GM18511 (cell line): Measurements from ENCODE around the gene RNF220.

Experiments used
- ATAC-seq: cut with Tn5 transposase; IDR thresholded peaks from one replicate; pipeline ENCODE4 v1.9.1; 2021; ENCODE audit warnings: mild to moderate bottlenecking, moderate library complexity; ENCODE audit not compliant: unreplicated experiment

RNF220 gene

DNA sequence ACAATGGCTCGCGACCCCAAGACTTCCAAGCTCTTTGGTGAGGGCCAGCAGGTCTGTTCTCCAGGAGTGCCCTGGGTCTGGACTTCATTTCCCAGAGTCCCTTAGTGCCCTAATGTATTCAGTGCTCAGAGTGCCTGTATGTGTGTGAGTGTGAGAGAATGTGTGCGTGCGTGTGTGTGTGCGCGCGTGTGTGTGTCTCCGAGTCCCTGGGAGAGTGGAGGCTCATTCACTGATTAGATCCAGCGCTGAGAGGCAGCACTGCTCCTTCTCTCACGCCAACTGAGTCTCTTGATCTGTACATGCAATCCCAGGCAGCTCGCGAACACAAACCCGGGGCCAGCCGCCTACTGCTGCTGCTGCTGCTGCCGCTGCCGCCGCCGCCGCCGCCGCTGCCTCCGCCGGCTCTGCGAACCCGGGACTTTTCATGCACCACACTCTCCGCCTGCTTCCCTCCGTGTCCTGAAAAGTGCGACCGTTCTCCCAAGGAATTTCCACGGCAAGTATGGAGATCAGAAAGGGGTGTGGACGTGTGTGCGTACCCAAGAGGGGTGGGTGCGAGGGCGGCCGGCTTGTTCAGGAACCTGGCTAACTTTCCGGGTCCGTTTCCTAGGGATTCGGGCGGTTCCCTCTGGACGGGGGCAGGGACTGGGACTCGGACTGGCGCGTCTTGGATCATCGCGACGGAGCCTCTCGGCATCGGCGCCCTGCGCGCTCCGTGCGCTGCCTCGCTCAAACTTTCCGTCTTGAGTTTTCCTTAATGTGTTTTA is at the start of gene RNF220:
Gene RNF220 (plus strand): TSS at position 225 of the 767 bp plus-strand sequence.
- no peak for ATAC-seq

DNA sequence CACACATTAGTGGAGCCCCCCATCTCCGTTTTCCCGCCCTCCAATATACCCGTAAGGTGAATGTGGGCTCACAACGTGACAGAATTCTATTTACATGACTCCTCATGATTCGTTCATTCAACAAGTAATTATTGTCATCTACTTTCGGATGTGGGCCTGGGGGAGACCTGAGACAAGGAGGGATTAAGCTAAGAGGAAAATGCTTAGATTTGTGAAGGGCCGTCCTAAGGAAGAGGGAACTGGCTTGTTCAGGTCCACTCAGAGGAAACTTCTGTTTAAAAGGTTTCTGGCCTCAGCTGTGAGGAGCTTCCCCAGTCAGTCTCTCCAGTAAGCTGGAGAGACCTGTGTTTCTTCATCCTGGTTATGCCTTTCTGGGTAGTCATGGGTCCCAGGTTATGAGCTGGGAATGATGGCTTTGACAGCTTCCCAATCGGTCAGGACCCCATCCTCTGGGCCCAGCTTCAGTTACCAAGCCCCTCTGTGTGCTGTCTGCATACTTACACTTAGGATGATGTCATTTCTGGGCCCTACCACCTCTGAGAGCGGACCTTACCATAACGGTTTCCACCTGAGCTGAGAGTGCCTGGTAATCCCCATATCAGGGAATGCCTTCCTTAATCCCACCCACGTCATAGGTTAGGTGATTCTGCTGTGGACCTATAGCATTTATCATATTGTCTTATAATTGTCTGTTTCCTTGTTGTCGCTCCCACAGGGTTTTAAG is 49.3 kb upstream of the RNF220 start:
- no peak for ATAC-seq

GRCh38 chr1:44357710-44358109 is 47.3 kb upstream of the RNF220 start:
- no peak for ATAC-seq

DNA sequence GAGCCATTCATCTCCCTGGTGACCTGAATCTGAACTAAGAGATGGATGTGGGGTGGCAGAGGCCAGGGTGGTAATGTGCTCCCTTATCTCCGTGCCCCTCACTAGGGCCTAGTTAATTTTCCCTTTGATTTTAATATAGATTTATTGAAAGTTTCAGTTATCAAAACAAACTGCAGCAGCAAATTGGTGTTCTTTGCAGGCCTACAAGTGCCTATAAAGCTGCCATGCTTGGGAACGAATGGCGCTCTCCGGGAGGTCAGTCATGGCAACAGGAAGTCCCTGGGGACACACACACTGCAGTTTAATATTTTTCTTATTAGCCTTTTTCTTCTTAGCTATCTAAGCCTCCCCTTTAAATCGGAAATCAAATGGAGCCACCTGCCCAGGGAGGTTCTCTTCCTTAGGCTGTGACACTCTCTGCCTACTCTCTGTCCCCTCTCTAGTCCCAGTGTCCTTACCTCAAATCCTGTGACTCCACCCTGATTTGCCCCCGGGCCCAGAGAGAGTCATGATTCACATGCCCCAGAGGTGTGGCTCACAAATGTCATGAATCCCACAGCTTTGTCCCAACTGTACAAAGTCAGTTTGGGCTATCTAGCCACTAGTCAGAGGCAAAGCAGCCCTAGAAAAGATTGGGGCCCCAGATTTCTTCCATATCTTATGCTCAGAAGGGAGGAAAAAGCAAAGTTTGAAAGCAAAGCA is 45.7 kb upstream of the RNF220 start:
- no peak for ATAC-seq

DNA sequence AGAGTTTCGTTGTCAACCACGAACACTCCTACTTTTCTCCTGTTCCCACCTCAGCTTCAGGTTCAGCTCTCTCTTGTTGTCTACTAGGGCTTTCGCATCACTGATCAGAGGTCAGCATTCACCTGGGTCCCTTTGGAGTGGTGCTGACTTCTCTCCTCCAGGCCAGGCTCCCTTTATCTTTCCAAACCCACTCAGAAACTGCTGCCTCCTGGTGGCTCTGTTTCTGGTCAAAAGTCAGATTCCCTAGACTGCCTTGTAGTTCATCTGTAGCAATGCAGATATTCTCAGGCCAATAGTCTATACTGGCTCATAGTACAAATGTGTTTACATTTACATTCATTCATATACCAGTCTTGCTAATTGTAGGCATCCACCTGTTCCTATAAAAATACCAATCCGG is 43.6 kb upstream of the RNF220 start:
- ATAC-seq, result no peak

- no peak for ATAC-seq
Measured at GRCh38 chr1:44366371-44366975, 38.6 kb upstream of the RNF220 start.

GRCh38 chr1:44367944-44368343 is 37.1 kb upstream of the RNF220 start:
- no peak for ATAC-seq

GRCh38 chr1:44368471-44369151 is 36.4 kb upstream of the RNF220 start:
- no peak for ATAC-seq

- no peak for ATAC-seq
Measured at GRCh38 chr1:44371206-44371605, 33.8 kb upstream of the RNF220 start.

DNA sequence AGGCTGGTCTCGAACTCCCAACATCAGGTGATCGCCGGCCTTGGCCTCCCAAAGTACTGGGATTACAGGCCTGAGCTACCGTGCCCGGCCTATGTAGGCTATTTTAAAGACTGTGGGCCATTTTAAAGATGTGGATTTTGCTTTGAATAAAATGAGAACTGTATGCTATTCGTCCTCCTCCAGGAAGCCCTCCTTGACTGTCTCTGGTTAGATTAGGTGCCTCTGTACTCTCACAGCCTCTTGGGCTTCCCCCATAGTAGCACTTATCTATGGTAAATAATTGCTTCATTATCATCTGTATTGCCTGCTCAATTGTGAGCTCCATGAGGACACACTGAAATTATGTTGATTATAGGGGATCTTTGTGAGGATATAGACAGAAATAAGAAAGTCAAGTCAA is 29.5 kb upstream of the RNF220 start:
- no peak for ATAC-seq

DNA sequence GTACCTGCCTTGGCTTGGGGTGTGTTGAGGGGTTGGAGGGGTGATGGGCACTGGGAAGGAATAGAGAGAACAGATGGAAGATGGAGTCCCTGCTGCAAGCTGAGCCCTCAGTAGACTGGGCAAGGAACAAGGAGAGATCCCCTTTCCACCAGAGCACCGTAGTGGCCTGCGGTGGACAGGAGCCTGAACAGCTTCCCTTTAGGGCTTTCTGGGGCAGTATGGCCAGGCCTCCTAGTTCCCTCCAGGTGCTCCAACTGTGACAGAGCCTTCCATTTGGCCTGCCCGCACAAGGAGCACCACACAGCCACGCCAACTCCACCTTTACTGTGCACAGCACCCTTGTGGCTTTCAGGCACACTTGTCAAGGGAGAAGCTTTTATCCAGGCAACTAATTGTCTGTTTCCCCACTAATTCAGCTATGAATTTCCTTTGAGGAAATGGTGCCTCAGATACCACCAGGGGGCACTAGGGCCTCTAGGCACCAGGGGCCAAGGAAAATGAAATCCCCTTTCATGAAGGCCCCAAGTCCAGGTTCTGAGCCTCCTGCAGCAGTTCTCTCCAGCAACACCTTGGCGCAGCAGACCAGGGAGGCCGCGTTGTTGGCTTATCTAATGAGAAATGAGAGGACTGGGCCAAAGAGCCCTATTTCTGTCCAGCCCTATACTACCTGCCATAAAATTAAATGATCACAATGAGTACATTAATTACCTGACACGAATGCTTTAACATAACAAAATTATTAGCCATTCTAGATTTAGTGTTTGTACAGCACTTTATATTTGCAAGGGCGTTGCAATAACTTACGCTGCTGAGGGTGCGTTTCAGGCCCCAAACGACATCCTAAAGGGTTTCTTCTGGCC is 26.9 kb upstream of the RNF220 start:
- ATAC-seq, result no peak

DNA sequence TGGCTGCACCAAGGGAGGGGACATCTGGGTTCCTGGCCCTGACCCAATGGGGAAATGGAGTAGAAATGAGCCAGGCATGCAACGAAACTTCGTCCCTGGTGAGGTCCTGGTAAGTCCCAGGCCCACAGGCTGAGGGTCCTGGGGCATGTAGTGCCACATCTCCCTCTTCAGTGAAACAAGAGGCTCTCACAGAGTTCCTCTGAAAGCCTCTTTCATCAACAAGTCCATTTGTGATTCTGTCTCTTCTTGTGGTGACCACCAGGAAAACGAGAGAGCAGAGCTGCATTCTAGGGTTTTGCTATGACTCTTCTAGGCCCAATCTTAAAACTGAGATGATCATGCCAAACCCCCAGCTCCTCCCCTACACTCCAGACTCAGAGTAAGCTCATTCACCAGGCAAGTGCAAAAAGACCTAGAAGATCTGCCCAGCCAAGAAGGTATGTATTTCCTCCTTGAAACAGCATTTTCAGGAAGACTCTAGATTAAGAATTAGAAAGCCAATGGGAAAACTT is 24.3 kb upstream of the RNF220 start:
- ATAC-seq, result no peak

GRCh38 chr1:44388551-44388950 is 16.5 kb upstream of the RNF220 start:
- no peak for ATAC-seq

DNA sequence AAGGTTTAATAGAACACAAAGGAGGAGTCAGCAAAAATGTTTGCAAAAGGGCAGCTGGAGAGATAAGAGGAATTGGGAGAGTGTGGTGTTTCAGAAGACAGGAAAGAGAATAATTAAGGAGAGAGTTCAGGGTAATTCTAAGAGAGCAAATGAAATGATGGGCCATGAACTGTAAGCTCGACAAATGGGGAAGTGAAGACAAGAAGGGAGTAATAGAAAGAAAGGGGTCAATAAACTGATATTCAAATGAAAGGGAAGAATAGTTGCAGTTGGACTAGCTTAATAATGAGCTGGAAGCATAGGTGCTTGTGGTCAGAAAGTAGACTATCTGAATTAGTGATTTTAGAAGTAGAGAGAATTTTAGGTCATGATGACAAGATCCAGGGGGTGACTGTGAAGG is 15.6 kb upstream of the RNF220 start:
- ATAC-seq, result no peak

- no peak for ATAC-seq
Measured at GRCh38 chr1:44390277-44390676, 14.8 kb upstream of the RNF220 start.

- no peak for ATAC-seq
Measured at GRCh38 chr1:44401256-44402228, 3.5 kb upstream of the RNF220 start.

GRCh38 chr1:44405798-44406736 is 1.0 kb downstream of the RNF220 start:
- ATAC-seq, result no peak
